Measurements from ENCODE around the gene G3BP2. TPM values are rescaled to one million over a fixed set of nuclear protein-coding genes. Genes with fewer than 3 reads are reported as not detected.

G3BP2 gene
- total RNA-seq, 4 donors from 2014 or later: 48.8 to 62.0 (median 56.6) TPM

GRCh38 chr4:75705198-75705977 is 32.2 kb upstream of the G3BP2 start:
- WGBS: 98% methylated on average over 6 of the region's 6 CpGs
- TF ChIP-seq POLR2A (IDR thresholded peaks at IDR 0.05) (no peak), POLR2AphosphoS5 (IDR thresholded peaks at IDR 0.05) (no peak), EP300 (IDR thresholded peaks at IDR 0.05) (no peak), CTCF (IDR thresholded peaks at IDR 0.05) (no peak)

GRCh38 chr4:75702919-75703411 is 29.8 kb upstream of the G3BP2 start:
- no peaks in the 10 kb centered on the region for H3K36me3 ChIP-seq
- 79% methylated on average over 4 of the region's 4 CpGs for WGBS
- H3K4me1 ChIP-seq: no peaks in the 10 kb centered on the region
- H3K9me3 ChIP-seq: no peaks in the 10 kb centered on the region
- no peak for DNase-seq (ENCODE audit: low spot score in 2 of 2)
- no peak overlapping the region for H3K27ac ChIP-seq
- H3K4me3 ChIP-seq: no peak overlapping the region
- no peak for TF ChIP-seq CTCF (IDR thresholded peaks at IDR 0.05)
- no peak for TF ChIP-seq EP300 (IDR thresholded peaks at IDR 0.05)
- TF ChIP-seq POLR2AphosphoS5 (IDR thresholded peaks at IDR 0.05): no peak
- TF ChIP-seq POLR2A (IDR thresholded peaks at IDR 0.05): no peak
- H3K27me3 ChIP-seq: no peaks in the 10 kb centered on the region

More at GRCh38 chr4:75705198-75705977, 32.2 kb upstream of the G3BP2 start:
- no peaks in the 10 kb centered on the region for H3K9me3 ChIP-seq
- H3K4me1 ChIP-seq: no peaks in the 10 kb centered on the region
- H3K27ac ChIP-seq: no peak overlapping the region
- H3K4me3 ChIP-seq: no peak overlapping the region
- no peaks in the 10 kb centered on the region for H3K36me3 ChIP-seq
- H3K27me3 ChIP-seq: no peaks in the 10 kb centered on the region
- DNase-seq (ENCODE audit: low spot score in 2 of 2): no peak

- Histone ChIP-seq H3K27ac (no peak overlapping the region), H3K4me1 (peaks cover 2% of the 10 kb centered on the region)
- TF ChIP-seq POLR2AphosphoS5 (IDR thresholded peaks at IDR 0.05) (no peak), CTCF (IDR thresholded peaks at IDR 0.05) (no peak), EP300 (IDR thresholded peaks at IDR 0.05) (no peak), POLR2A (IDR thresholded peaks at IDR 0.05) (no peak)
Observed at GRCh38 chr4:75699299-75699698, 26.1 kb upstream of the G3BP2 start.

GRCh38 chr4:75698963-75699228 is 25.7 kb upstream of the G3BP2 start:
- H3K27ac ChIP-seq: no peak overlapping the region
- peaks cover 6% of the 10 kb centered on the region for H3K36me3 ChIP-seq
- DNase-seq (ENCODE audit: low spot score in 2 of 2): no peak
- H3K4me3 ChIP-seq: no peak overlapping the region
- H3K4me1 ChIP-seq: peaks cover 2% of the 10 kb centered on the region
- H3K9me3 ChIP-seq: no peaks in the 10 kb centered on the region
- 61% methylated on average over 2 of the region's 2 CpGs for WGBS
- TF ChIP-seq EP300 (IDR thresholded peaks at IDR 0.05): no peak
- no peak for TF ChIP-seq CTCF (IDR thresholded peaks at IDR 0.05)
- TF ChIP-seq POLR2AphosphoS5 (IDR thresholded peaks at IDR 0.05): no peak
- no peak for TF ChIP-seq POLR2A (IDR thresholded peaks at IDR 0.05)
- H3K27me3 ChIP-seq: no peaks in the 10 kb centered on the region

More at GRCh38 chr4:75699299-75699698, 26.1 kb upstream of the G3BP2 start:
- Histone ChIP-seq H3K4me3 (no peak overlapping the region), H3K36me3 (peaks cover 4% of the 10 kb centered on the region), H3K27me3 (no peaks in the 10 kb centered on the region), H3K9me3 (no peaks in the 10 kb centered on the region)
- WGBS: 0% methylated on average over 1 of the region's 1 CpG
- DNase-seq (ENCODE audit: low spot score in 2 of 2): no peak

GRCh38 chr4:75698162-75698962 is 25.2 kb upstream of the G3BP2 start:
- no peak for DNase-seq (ENCODE audit: low spot score in 2 of 2)
- H3K4me1 ChIP-seq: peaks cover 2% of the 10 kb centered on the region
- H3K36me3 ChIP-seq: peaks cover 6% of the 10 kb centered on the region
- H3K27ac ChIP-seq: peak overlapping the region; percentile 29
- no peak overlapping the region for H3K4me3 ChIP-seq
- H3K9me3 ChIP-seq: no peaks in the 10 kb centered on the region
- WGBS: 67% methylated on average over 6 of the region's 6 CpGs
- H3K27me3 ChIP-seq: no peaks in the 10 kb centered on the region
- TF ChIP-seq CTCF (IDR thresholded peaks at IDR 0.05) (no peak), EP300 (IDR thresholded peaks at IDR 0.05) (no peak), POLR2A (IDR thresholded peaks at IDR 0.05) (no peak), POLR2AphosphoS5 (IDR thresholded peaks at IDR 0.05) (no peak)
